Measurements from ENCODE around the gene SRGN.

- TF ChIP-seq SIN3B (IDR thresholded peaks at IDR 0.05; ENCODE audit: low read length) (no peak), CEBPB (IDR thresholded peaks at IDR 0.05; ENCODE audit: borderline replicate concordance, low read depth, low read length) (no peak), ATF2 (CRISPR knock-in tag; IDR thresholded peaks at IDR 0.05) (no peak)
Measured at GRCh38 chr10:69123306-69123746, 35.4 kb downstream of the SRGN start.
